Omental fat pad (tissue), 4 donors: ENCODE results near the gene PLCE1. TPM values are rescaled to one million over a fixed set of nuclear protein-coding genes. Genes with fewer than 3 reads are reported as not detected.
A peak's percentile ranks its signal among the peaks of the same experiment; 100 is the strongest.

Source experiments
- ATAC-seq: fragments of 150-250 bp; one replicate; pipeline ENCODE4 v1.9.1; 2016; ENCODE audit warnings: mild to moderate bottlenecking, moderate library complexity; ENCODE audit not compliant: low FRiP score
- DNase-seq: peaks from one replicate; pipeline ENCODE4 v3.0.0-alpha.2; 2019; ENCODE audit warnings: low spot score
- total RNA-seq, 4 donors: library from RNA; depleted of rRNA; stranded (reverse); fragments of >200 nt; gene quantifications; one replicate each; pipeline ENCODE4 v1.1.0, GENCODE V29; 2016
- TF ChIP-seq, protein P1 (sequence below), 3 donors: fragments of 450-650 bp; IDR thresholded peaks; one replicate each; pipeline ENCODE4 v1.5.1; 2016 to 2017; ENCODE audit warnings: antibody characterized with exemption in 3 of 3, mild to moderate bottlenecking in 3 of 3, moderate library complexity in 2 of 3

PLCE1 gene
- total RNA-seq, 4 donors from 2014 or later, result 5.8 to 12.8 (median 7.7) TPM

DNA sequence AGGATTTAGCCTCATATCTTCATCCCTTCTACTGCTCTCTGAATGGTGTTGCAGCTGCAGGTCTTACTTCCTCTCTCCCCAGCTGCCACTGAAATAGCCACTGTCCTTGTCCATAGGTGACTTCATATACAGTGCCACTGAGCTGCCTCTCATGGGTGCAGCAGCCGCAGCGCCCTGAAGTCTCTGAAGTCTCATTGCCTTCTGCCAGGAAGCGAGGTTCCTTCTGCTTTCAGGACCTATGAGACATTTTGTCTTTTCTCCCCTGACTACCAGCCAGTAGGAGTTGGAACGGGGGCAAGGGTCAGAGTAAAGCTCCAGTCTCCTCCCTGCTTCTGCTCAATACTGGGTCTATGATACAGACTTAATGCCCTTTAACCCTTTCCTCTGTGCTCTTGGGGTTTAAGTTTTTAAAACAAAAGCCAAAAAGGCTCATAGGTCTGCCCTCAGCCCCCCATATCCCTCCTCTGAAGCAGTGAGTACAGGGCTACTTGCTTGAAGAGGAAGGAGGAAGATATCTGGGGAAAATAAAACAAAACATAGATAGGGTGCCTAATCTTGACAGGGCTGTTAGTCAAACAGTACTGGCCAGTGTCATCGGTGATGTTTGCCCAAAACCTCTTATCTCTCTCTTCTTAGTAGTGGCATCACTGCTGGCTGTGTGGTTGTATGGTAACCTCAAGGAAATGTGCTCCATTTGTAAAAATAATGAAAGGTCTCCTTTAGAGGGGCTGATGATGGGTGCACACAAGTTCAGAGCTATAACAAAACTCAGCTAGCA, 7.1 kb downstream of the PLCE1 start:
- ATAC-seq (no peak), DNase-seq (no peak)
- TF ChIP-seq, protein P1, sequence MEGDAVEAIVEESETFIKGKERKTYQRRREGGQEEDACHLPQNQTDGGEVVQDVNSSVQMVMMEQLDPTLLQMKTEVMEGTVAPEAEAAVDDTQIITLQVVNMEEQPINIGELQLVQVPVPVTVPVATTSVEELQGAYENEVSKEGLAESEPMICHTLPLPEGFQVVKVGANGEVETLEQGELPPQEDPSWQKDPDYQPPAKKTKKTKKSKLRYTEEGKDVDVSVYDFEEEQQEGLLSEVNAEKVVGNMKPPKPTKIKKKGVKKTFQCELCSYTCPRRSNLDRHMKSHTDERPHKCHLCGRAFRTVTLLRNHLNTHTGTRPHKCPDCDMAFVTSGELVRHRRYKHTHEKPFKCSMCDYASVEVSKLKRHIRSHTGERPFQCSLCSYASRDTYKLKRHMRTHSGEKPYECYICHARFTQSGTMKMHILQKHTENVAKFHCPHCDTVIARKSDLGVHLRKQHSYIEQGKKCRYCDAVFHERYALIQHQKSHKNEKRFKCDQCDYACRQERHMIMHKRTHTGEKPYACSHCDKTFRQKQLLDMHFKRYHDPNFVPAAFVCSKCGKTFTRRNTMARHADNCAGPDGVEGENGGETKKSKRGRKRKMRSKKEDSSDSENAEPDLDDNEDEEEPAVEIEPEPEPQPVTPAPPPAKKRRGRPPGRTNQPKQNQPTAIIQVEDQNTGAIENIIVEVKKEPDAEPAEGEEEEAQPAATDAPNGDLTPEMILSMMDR (IDR thresholded peaks at IDR 0.05), result no peak

DNA sequence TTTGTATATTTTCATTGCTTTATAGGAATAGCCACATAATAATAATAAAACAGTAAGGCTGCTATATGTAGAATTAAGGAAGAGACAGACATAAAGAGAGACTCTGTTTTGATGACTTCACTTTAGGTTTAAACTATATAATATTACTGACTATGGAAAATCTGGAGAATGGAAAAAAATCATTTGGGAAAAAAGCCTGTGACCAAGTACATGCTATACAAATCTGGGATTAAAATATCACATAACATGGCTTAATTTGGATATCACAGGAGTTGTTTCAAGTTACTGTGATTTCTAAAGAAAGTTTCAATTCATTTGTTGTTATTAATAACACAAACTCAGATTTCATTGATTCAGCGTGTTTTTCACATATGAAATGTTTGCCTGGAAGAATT, 7.7 kb downstream of the PLCE1 start:
- TF ChIP-seq, protein P1 (IDR thresholded peaks at IDR 0.05), result no peak
- DNase-seq, result no peak
- no peak for ATAC-seq

DNA sequence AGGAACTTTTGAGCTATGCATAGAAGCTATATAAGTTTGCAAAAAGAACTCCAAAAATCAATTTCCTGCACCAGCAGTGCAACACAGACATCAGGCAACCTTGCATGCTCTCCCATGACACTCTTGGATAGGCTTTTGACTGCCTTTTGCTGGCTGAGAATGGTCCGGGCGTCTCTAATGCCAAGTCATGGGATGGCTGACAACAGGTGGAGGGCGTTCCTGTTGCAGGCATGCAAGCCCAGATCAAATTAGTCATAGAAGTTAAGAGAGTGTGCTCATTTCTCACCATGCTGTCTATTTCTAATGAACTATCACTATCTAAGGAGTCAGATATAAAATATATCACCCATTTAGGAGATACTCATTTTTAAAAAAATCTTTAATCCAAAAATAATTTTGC, 8.4 kb downstream of the PLCE1 start:
- DNase-seq (no peak), ATAC-seq (peak; percentile 73)
- TF ChIP-seq, protein P1 (IDR thresholded peaks at IDR 0.05), result no peak

DNA sequence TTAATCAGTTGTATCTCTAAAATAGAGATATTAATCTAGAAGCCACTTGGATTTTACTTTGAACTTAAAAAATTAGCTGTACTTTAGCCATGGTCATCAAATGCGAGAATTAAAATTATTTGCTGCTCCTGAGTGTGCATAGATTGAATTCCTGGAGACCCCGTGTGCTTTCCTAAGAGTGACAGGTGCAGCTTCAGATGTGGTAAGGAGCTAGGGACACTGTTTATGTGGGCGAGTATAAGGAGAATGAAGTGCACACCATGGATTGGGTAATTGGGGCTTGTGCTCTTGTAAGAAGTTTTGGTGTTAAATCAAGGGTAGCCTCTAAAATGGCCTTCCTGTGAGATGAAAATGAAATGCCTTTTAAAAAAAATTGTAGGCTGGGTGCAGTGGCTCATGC, 9.8 kb downstream of the PLCE1 start:
- TF ChIP-seq, protein P1 (IDR thresholded peaks at IDR 0.05), result no peak
- DNase-seq (no peak), ATAC-seq (no peak)

DNA sequence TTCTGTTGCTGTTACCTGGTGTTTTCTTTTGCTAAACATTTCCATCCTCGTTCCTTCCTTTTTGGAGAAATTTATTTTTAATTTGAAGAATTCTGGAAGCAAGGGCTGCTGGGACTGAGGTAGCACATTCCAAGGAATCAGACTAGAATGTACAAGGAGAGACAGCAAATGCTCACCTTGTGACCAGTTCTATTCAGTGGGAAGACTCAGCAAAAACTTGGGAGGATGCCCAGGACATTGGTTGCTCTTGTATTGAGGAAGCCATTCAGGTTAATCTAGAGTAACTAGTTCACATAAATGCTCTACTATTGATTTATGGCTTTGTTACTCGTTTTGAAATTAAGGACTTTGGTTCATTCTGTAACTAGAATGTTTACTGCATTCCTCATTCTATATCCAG, 11.3 kb downstream of the PLCE1 start:
- DNase-seq (no peak), ATAC-seq (no peak)
- TF ChIP-seq, protein P1 (IDR thresholded peaks at IDR 0.05), result no peak

DNA sequence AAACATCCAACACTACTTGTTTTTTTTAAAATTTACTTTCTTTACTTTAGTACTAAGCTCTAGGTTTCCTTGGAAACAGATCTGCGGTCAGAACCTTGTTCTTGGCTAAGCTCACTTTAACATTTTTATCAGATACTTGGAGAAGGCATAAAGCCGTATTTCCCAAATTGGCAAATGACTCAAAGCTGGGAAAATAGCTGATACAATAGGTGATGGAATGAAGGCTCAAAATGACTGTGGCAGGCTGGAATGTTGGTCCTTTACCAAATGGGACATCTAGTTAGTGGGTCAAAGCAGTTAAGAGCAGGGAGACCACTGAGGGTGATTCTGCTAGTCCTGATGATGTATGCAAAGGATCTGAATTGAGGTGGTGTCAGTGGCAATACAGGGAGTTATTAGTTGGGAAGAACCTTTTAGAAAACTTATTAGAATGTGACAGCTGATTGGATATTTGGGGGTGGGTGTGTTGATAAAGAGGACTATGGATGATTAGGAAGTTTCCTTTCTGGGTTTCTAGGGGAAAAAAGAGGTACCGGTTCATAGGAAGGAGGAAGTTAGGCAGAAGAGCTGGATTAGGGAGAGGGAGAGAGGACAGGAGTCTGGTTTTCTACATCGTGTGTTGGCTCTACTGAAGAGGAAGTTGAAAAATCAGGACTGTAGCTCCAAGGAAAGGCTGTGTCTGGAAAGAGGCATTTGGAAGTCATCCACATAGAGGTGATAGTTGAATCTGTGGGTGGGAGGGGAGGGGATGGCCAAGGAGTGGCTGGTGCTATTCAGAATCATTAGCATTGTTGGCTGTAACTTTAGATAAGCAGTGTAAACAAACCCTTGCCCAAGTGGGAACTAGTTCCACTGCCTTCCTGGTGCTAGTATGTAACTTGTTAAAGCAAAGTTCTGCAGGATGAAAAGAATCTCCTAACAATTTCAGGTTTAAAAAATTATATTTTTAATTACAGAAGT, 13.1 kb downstream of the PLCE1 start:
- ATAC-seq, result peak; percentile 35
- TF ChIP-seq, protein P1 (IDR thresholded peaks at IDR 0.05), result no peak
- DNase-seq, result no peak
